Measurements from ENCODE around the gene NPM1. TPM values are rescaled to one million over a fixed set of nuclear protein-coding genes. Genes with fewer than 3 reads are reported as not detected.

Gene NPM1
- total RNA-seq, 2 donors from 2014 or later = 1,997 to 2,127 TPM

- peaks cover 5% of the 10 kb centered on the region for H3K4me1 Mint-ChIP-seq
- Histone ChIP-seq H3K9ac (ENCODE audit: extremely low read depth, low read length, poor library complexity, severe bottlenecking) (no peak overlapping the region), H3K36me3 (ENCODE audit: control insufficient read depth, insufficient read depth, low read length) (no peaks in the 10 kb centered on the region), H3K4me1 (ENCODE audit: control insufficient read depth, insufficient read depth, low read length) (no peaks in the 10 kb centered on the region), H3K27ac (ENCODE audit: low read depth, low read length) (no peak overlapping the region), H3K9me3 (ENCODE audit: control insufficient read depth, low read length) (no peaks in the 10 kb centered on the region), H3K27me3 (ENCODE audit: control insufficient read depth, insufficient read depth, low read length, poor library complexity, severe bottlenecking) (peaks cover 10% of the 10 kb centered on the region), H3K4me3 (ENCODE audit: low read length) (no peak overlapping the region)
- WGBS, 2 experiments (ENCODE audit: insufficient coverage in 1 of 2, insufficient read length in 1 of 2) = 92 to 98% methylated on average over 9 of the region's 9 CpGs
- H3K4me3 Mint-ChIP-seq = no peak overlapping the region
- H3K27ac Mint-ChIP-seq = no peak overlapping the region
- no peak for TF ChIP-seq CTCF (conservative IDR thresholded peaks at IDR 0.05)
- no peak for DNase-seq
- peaks cover 15% of the 10 kb centered on the region for H3K27me3 Mint-ChIP-seq (ENCODE audit: insufficient read depth)
- H3K9me3 Mint-ChIP-seq = no peaks in the 10 kb centered on the region
- H3K36me3 Mint-ChIP-seq (ENCODE audit: low read depth) = no peaks in the 10 kb centered on the region
Measured at GRCh38 chr5:171426680-171427079, 39.0 kb downstream of the NPM1 start.

- no peaks in the 10 kb centered on the region for H3K36me3 ChIP-seq (ENCODE audit: control insufficient read depth, insufficient read depth, low read length)
- WGBS, 2 experiments (ENCODE audit: insufficient coverage in 1 of 2, insufficient read length in 1 of 2) = 91 to 92% methylated on average over 8 to 20 of the region's 20 CpGs
- TF ChIP-seq CTCF (conservative IDR thresholded peaks at IDR 0.05) = no peak
- no peaks in the 10 kb centered on the region for H3K4me1 ChIP-seq (ENCODE audit: control insufficient read depth, insufficient read depth, low read length)
- no peak overlapping the region for H3K4me3 ChIP-seq (ENCODE audit: low read length)
- Mint-ChIP-seq H3K9me3 (no peaks in the 10 kb centered on the region), H3K27ac (no peak overlapping the region), H3K4me1 (peaks cover 5% of the 10 kb centered on the region), H3K36me3 (ENCODE audit: low read depth) (no peaks in the 10 kb centered on the region), H3K27me3 (ENCODE audit: insufficient read depth) (peaks cover 6% of the 10 kb centered on the region), H3K4me3 (no peak overlapping the region)
- peaks cover 2% of the 10 kb centered on the region for H3K27me3 ChIP-seq (ENCODE audit: control insufficient read depth, insufficient read depth, low read length, poor library complexity, severe bottlenecking)
- no peak overlapping the region for H3K27ac ChIP-seq (ENCODE audit: low read depth, low read length)
- peak; percentile 36 for DNase-seq
- H3K9me3 ChIP-seq (ENCODE audit: control insufficient read depth, low read length) = no peaks in the 10 kb centered on the region
- H3K9ac ChIP-seq (ENCODE audit: extremely low read depth, low read length, poor library complexity, severe bottlenecking) = no peak overlapping the region
Measured at GRCh38 chr5:171427318-171428167, 39.9 kb downstream of the NPM1 start.

- DNase-seq = peak; percentile 35
- 93 to 96% methylated on average over 7 to 9 of the region's 9 CpGs for WGBS, 2 experiments (ENCODE audit: insufficient coverage in 1 of 2, insufficient read length in 1 of 2)
- Mint-ChIP-seq H3K4me3 (no peak overlapping the region), H3K27me3 (ENCODE audit: insufficient read depth) (no peaks in the 10 kb centered on the region), H3K36me3 (ENCODE audit: low read depth) (no peaks in the 10 kb centered on the region), H3K4me1 (peaks cover 7% of the 10 kb centered on the region), H3K27ac (no peak overlapping the region), H3K9me3 (no peaks in the 10 kb centered on the region)
- TF ChIP-seq CTCF (conservative IDR thresholded peaks at IDR 0.05) = no peak
- Histone ChIP-seq H3K4me3 (ENCODE audit: low read length) (no peak overlapping the region), H3K9ac (ENCODE audit: extremely low read depth, low read length, poor library complexity, severe bottlenecking) (no peak overlapping the region), H3K9me3 (ENCODE audit: control insufficient read depth, low read length) (no peaks in the 10 kb centered on the region), H3K4me1 (ENCODE audit: control insufficient read depth, insufficient read depth, low read length) (no peaks in the 10 kb centered on the region), H3K36me3 (ENCODE audit: control insufficient read depth, insufficient read depth, low read length) (no peaks in the 10 kb centered on the region), H3K27me3 (ENCODE audit: control insufficient read depth, insufficient read depth, low read length, poor library complexity, severe bottlenecking) (no peaks in the 10 kb centered on the region), H3K27ac (ENCODE audit: low read depth, low read length) (no peak overlapping the region)
Measured at GRCh38 chr5:171428168-171428696, 40.6 kb downstream of the NPM1 start.
